HG02840 (cell line): ENCODE measurements around the gene EHD4.

Source experiments
- ATAC-seq: cut with Tn5 transposase; IDR thresholded peaks from one replicate; pipeline ENCODE4 v1.9.1; 2021; ENCODE audit warnings: mild to moderate bottlenecking, moderate library complexity, moderate number of reproducible peaks; ENCODE audit not compliant: unreplicated experiment, low FRiP score

The EHD4 gene

DNA sequence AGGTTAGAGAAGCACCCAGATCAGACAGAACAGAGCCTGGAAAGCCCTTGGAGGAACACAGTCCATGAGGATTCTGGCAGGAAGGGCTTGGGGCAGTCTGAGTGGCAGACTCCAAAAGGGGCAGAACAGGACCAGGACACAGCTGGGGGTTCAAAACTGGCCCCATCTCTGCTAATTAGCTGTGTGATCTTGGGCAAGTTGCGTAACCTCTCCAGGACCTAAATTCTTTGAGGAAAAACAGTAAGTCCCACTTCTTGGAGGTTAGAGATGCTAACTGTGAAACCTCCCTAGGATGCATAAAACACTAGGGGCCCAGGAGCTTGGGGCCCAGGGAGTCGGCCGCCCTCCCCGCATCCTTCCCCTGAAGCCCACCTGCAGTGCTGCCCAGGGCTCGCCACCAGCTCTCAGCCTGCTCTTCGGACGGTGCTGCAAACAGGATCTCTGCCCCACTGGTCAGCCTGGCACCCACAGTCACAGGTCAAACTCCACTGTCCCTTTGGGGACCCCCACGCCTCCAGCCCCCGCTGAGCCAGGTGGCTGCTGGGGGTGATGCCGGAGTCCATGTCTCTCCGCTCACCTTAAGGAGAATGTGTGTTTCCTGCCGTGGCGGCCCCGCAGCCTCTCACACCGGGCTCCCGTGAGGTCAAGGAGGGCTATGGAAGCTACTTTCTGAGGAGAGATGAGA lies 121.7 kb downstream of the EHD4 start:
- ATAC-seq: no peak

DNA sequence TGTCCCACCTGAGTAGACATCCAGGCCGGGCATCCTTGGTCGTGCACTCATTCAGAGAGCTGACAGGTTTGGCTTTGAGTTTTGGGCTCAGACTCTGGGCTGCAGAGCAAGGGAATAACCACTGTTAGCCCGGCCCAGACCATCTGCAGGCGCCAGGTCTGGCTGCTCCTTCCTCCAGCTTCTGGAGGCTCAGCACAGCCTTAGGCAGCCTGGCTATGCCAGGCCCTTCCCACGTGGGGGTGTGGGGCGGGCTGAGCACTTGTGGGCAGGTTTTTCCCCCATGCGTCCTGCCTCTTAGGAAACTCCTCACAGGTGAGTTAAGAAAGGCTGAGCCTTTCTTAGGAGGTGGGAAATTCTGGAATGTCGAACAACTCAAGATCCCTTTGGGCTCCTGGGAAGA lies 122.5 kb downstream of the EHD4 start:
- ATAC-seq: no peak

DNA sequence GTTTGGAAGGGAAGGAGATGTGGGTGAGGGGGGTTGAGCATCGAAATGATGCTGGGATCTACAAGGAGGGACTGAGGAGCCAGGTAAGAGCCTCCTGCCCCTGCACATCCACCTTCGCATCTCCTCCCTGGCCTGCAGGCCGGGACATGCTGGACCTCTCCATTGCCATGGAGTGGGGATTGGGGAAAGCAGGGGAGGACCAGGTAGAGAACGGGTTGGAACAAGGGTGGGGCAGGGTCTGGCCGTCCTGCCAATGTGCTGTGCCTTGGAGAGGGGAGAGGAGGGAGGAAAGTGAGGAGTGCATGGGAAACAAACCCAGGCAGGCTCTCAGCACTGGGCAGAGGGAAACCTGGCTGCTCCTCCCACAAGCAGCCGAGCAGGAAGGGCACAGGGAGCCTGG lies 123.2 kb downstream of the EHD4 start:
- ATAC-seq: no peak

DNA sequence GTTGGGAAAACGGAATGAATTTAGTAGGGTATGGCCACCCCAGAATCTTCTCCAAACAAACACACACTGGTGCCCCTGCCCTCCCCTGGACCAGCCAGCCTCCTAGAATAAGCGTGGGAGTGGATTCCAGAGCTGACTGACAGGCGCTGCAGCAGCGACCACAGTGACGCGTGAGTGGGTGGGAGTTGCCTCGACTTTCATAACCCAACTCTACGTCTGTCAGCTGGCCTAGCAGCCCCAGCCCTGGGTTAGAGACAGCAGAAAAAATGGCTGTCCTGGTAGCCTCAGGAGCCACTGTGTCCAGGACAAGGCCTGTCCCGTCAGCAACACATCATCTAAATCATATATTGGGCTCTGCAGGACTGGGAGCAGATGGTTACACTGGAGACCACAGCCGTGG lies 123.7 kb downstream of the EHD4 start:
- ATAC-seq: no peak

DNA sequence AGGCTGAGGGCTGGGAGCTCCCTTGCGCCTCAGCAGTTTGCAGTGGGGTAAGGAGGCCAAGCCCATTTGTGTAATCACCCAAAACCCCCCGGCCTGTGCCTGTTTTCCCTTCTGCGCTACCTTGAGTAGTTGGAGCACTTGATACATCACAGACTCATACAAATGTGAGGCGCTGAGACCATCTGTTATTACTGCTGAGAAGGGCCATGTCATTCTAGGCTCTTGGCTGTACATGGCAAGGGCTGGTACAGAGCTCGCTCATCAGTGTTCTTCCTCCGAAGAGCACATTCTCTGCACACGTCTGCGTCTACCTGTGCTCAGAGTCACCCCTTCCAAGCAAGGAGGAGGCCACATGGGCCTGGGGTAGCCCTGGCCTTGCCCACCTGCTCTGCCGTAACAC lies 124.4 kb downstream of the EHD4 start:
- ATAC-seq: no peak

DNA sequence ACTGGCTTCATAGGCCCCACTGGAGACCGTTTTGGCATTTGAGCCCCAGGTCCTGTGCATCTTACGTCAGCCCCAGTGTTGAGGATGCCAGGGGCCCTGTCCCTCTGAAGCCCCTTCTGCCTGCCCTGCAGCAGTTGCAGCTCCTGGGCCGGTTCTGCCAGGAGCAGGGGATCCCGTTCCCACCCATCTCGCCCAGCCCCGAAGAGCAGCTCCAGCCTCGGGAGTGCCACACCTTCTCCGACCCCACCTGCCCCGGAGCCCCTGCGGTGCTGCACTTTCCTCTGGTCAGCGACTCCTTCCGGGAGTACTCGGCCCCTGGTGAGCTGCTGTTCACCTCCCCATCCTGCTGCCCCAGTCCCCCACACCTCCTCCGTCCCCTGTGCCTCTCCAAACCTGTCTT lies 125.2 kb downstream of the EHD4 start:
- ATAC-seq: no peak
